ENCODE measurements around the gene FERMT1.

The FERMT1 gene

GRCh38 chr20:6122873-6123648, at the start of gene FERMT1:
Gene FERMT1 (minus strand): TSS chr20:6123030. CDS start chr20:6119554, 3,476 bp downstream.
- no peak for DNase-seq

- no peak for DNase-seq
Observed at GRCh38 chr20:6169251-6169650, 46.4 kb upstream of the FERMT1 start.

GRCh38 chr20:6168204-6168603, 45.4 kb upstream of the FERMT1 start:
- no peak for DNase-seq

- no peak for DNase-seq
Observed at GRCh38 chr20:6165346-6165745, 42.5 kb upstream of the FERMT1 start.

GRCh38 chr20:6164421-6165341, 41.9 kb upstream of the FERMT1 start:
- no peak for DNase-seq

GRCh38 chr20:6160736-6161135, 37.9 kb upstream of the FERMT1 start:
- DNase-seq, result no peak

GRCh38 chr20:6157345-6157744, 34.5 kb upstream of the FERMT1 start:
- DNase-seq, result no peak

GRCh38 chr20:6152777-6153176, 29.9 kb upstream of the FERMT1 start:
- DNase-seq, result no peak

GRCh38 chr20:6148073-6148472, 25.2 kb upstream of the FERMT1 start:
- no peak for DNase-seq

GRCh38 chr20:6142348-6142993, 19.6 kb upstream of the FERMT1 start:
- DNase-seq, result no peak

GRCh38 chr20:6140947-6141346, 18.1 kb upstream of the FERMT1 start:
- no peak for DNase-seq

GRCh38 chr20:6135347-6135746, 12.5 kb upstream of the FERMT1 start:
- no peak for DNase-seq

GRCh38 chr20:6134592-6134991, 11.8 kb upstream of the FERMT1 start:
- no peak for DNase-seq

GRCh38 chr20:6130045-6130444, 7.2 kb upstream of the FERMT1 start:
- DNase-seq, result no peak

GRCh38 chr20:6127825-6128224, 5.0 kb upstream of the FERMT1 start:
- no peak for DNase-seq

GRCh38 chr20:6126846-6127245, 4.0 kb upstream of the FERMT1 start:
- DNase-seq, result no peak

- DNase-seq, result no peak
Observed at GRCh38 chr20:6123649-6124014, 802 bp upstream of the FERMT1 start.

GRCh38 chr20:6122111-6122872, 538 bp downstream of the FERMT1 start:
- DNase-seq, result no peak

GRCh38 chr20:6121504-6121903, 1.3 kb downstream of the FERMT1 start:
- no peak for DNase-seq

GRCh38 chr20:6120491-6120988, 2.3 kb downstream of the FERMT1 start:
- DNase-seq, result no peak

GRCh38 chr20:6116758-6117157, 6.1 kb downstream of the FERMT1 start:
- no peak for DNase-seq

- no peak for DNase-seq
Observed at GRCh38 chr20:6115221-6115895, 7.5 kb downstream of the FERMT1 start.

Data from activated CD4-positive, CD25-positive, alpha-beta regulatory T cell treated with anti-CD3 and anti-CD28 coated beads, Interleukin-2, amount 50 U/mL, for 72 hours (primary cell).